ENCODE measurements around the gene ZNF750.

DNA sequence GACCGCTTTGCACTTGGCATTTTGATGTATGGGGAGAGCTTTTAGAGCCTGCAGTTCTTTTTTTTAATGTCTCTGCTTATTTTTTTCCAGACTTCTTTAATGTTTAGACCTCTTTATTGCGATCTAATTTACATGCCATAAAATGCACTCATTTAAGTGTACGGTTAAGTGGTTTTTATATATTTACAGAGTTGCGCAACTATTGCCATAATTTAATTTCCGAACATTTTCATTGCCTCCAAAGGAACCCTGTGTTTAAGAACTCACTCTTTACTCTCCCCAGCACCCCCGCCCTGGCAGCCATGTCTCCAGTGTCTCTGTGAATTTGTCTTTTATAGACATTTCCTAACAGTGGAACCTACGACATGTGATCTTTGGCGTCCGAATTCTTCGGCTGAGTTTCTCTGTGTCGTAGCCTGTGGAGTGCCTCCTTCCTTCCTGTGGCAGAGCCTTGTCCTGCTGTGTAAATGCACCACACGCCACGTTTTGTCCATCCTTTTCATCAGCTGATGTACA is 24.0 kb downstream of the ZNF750 start:
- TF ChIP-seq, protein P1, sequence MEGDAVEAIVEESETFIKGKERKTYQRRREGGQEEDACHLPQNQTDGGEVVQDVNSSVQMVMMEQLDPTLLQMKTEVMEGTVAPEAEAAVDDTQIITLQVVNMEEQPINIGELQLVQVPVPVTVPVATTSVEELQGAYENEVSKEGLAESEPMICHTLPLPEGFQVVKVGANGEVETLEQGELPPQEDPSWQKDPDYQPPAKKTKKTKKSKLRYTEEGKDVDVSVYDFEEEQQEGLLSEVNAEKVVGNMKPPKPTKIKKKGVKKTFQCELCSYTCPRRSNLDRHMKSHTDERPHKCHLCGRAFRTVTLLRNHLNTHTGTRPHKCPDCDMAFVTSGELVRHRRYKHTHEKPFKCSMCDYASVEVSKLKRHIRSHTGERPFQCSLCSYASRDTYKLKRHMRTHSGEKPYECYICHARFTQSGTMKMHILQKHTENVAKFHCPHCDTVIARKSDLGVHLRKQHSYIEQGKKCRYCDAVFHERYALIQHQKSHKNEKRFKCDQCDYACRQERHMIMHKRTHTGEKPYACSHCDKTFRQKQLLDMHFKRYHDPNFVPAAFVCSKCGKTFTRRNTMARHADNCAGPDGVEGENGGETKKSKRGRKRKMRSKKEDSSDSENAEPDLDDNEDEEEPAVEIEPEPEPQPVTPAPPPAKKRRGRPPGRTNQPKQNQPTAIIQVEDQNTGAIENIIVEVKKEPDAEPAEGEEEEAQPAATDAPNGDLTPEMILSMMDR (IDR thresholded peaks at IDR 0.05): no peak
- TF ChIP-seq POLR2AphosphoS5 (IDR thresholded peaks at IDR 0.05; ENCODE audit: low read depth, low read length): no peak
- no peak for TF ChIP-seq SIN3A (IDR thresholded peaks at IDR 0.05; ENCODE audit: borderline replicate concordance, insufficient read depth, low read depth, low read length)

Data from Panc1 (cell line).